ENCODE measurements around the gene TSHZ2.

DNA sequence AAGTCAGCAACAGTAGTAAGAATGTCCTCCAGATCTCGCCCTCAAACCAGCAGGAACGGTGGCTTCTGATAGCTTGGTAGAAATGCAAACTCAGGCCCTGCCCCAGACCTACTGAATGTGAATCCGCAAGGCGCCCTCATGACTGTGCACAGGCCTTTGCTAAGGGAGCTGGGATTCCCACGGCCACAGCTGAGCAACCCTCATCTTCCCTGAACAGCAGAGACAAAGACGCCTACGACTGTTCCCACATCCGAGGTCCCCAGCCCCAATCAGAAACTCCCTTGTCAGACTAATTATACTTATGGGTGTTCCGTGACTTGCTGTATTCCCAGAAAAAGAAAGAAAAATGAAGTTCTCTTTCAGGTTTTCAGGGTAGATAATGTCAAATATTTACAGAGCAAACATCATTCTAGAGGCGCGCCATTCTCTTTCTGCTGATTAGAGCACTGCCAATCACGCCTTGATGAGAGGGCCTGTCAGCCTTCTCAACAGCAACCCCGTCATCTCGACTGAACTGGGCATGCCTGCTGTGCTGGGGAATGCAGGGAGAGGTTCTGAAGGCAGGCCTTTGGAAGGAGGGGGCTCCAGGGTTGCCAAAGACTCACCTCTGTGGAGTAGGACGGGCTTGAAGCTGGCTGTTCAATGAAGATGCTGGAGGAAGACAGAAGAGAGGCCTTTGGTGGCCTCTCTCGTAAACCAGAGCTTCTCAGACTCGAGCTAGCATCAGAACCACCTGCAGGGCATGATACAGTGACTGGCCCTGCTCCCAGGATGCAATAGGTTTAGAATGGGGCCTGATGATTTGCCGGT lies 541.5 kb downstream of the TSHZ2 start:
- TF ChIP-seq, protein P1, sequence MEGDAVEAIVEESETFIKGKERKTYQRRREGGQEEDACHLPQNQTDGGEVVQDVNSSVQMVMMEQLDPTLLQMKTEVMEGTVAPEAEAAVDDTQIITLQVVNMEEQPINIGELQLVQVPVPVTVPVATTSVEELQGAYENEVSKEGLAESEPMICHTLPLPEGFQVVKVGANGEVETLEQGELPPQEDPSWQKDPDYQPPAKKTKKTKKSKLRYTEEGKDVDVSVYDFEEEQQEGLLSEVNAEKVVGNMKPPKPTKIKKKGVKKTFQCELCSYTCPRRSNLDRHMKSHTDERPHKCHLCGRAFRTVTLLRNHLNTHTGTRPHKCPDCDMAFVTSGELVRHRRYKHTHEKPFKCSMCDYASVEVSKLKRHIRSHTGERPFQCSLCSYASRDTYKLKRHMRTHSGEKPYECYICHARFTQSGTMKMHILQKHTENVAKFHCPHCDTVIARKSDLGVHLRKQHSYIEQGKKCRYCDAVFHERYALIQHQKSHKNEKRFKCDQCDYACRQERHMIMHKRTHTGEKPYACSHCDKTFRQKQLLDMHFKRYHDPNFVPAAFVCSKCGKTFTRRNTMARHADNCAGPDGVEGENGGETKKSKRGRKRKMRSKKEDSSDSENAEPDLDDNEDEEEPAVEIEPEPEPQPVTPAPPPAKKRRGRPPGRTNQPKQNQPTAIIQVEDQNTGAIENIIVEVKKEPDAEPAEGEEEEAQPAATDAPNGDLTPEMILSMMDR (IDR thresholded peaks at IDR 0.05) = no peak
- no peak for TF ChIP-seq POLR2A (IDR thresholded peaks at IDR 0.05)
- no peak for TF ChIP-seq EP300 (IDR thresholded peaks at IDR 0.05)
